Measurements from ENCODE around the gene COL6A1.
"Not testable (repeated sequence)": the region's sequence is repeated elsewhere in the genome, so short reads cannot be mapped to it uniquely, and the experiment has no call there.

Gene COL6A1

GRCh38 chr21:45969921-45970673 is 11.5 kb upstream of the COL6A1 start:
- DNase-seq, result no peak

- DNase-seq, result peak; percentile 42 to 48
Measured at GRCh38 chr21:45970674-45971615, 10.6 kb upstream of the COL6A1 start.

DNA sequence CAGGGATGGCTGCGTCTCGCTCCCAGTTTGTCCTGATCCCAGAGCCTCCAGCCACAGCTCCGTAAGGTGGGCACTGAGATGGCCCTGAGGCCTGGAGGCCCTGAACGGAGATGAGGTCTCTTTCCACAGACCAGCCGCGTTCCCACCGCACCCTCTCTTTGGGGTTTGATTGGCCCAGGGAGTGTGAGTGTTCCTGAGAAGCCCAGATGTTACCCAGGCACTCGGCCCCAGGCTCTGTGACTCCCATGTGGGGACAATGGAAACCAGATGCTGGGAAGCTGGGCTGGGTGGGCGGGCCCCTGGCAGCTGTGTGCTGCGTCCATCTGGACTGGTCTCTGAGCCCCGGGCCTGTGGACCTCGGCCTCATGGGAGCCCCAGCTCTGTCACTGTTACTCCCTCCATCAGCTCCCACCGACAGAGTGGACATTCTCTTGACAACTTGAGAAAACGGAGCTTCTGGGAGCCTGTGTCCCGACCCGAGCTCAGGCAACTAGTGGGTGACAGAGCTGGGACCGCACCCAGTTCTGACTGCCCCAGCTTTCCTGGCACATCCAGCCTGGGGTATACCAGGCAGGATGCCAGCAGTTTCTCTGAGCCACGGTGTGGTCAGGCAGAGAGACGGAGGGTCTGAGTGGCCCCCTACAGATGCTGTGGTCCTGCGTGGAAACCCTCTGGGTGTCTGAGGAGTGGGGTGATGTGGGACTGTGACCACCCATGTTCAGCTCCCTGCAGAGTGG is 9.8 kb upstream of the COL6A1 start:
- no peak for DNase-seq

- DNase-seq, result no peak
Measured at GRCh38 chr21:45972353-45972715, 9.2 kb upstream of the COL6A1 start.

DNA sequence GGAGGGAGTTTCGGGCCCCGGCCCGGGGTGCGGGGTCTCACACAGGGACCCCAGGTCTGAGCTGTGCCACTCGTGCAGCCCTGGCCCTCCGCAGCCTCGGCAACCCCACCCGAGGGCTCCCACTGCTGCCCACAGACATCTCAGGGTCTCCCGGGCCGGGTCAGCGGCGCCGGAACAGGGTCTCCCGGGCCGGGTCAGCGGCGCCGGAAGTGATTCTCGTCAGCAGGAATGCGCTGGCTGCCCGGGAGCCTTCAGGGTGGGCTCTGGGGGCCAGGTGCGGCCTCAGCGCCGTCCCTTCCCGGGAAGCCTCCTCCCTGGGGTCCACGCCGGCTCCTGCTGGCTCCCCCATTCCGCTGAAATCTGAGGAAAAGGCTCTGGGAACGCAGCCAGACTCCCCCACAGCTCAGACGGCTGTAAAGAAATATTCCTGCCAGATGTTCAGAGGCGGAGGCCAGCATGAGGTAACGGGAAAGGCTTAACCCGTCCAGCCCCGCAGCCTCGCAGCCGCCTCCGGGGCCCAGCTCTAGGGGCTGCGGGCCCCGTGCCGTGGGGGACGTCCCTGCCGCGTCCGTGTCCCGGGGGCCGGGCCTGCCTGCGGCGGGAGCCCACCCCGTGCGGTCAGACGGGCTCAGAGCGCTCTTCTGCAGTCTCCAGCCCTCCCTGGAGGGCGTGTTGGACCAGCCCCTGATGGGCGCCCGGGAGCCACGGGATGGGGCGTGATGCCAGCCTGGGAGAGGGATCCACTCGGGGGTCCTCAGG is 8.7 kb upstream of the COL6A1 start:
- DNase-seq, result no peak

GRCh38 chr21:45973475-45974072 is 8.0 kb upstream of the COL6A1 start:
- peak; percentile 79 to 82 for DNase-seq

- DNase-seq, result no peak
Measured at GRCh38 chr21:45974073-45975019, 7.2 kb upstream of the COL6A1 start.

- no peak for DNase-seq
Measured at GRCh38 chr21:45975020-45975666, 6.4 kb upstream of the COL6A1 start.

- not testable (repeated sequence) for DNase-seq
Measured at GRCh38 chr21:45975667-45976409, 5.7 kb upstream of the COL6A1 start.

DNA sequence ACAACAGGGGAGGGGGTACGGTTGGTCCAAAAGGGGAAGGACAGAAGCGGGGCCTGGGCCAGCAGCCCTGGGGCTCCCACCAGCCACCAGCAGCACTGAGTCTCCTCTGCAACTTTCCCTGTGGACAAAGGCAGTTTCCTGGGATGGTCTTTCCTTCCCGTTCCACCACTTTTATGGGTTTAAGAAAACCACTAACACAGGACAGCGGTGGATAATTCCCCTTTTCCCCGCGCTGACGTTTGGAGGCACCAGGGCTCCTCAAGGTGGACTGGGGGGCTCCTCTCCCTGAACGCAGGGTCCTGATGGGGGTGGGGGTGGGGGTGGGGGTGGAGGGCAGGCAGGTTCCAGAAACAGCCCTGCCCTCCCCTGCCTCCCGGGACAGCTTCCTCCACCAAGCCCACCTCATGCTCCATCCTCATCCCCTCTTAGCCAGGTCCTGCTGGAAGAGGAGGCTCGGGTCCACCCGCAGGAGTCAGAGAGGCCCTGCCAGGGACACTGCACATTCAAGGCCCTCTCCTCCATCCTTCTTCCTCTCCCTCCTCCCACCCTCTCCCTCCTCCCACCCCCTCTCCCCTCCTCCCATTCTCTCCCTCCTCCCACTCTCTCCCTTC is 4.8 kb upstream of the COL6A1 start:
- no peak for DNase-seq

DNA sequence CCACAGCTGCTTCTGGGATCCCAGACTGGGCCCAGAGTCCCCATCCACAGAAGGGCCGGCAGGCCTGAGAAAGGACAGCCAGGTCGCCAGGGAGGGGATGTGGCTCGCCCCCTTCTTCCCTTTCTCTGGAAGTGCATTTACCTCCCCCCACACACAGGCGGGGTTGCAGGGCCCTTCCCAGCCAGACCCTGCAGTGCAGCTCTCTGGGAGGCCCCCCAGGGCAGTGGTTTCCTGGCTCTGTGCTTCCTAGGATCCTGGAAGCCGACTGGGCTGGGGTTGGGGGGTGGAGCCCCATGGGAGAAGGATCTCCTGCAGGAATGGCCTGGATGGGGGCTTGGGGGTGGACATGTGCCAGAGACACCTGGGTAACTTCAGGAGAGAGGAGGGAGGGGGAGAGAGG is 4.2 kb upstream of the COL6A1 start:
- no peak for DNase-seq

- no peak for DNase-seq
Measured at GRCh38 chr21:45979141-45979631, 2.4 kb upstream of the COL6A1 start.

- no peak for DNase-seq
Measured at GRCh38 chr21:45979651-45980050, 1.9 kb upstream of the COL6A1 start.

DNA sequence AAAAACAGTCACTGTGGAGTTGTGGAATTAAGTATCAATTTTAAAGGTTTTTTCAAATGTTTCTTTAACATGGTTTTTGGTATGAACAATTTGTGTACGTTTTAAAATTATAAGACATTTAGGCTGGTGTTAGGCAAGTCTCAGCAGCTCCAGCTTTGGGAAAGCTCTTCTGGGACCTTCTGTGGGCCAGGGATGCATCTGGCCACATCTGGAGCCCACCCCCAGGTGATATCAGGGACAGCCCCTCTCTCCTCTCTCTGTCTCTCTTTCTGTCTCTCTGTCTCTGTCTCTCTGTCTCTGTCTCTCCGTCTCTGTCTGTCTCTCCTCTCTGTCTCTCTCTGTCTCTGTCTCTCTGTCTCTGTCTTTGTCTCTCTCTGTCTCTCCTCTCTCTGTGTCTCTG is 1.3 kb upstream of the COL6A1 start:
- no peak for DNase-seq

GRCh38 chr21:45980697-45981096 is 873 bp upstream of the COL6A1 start:
- no peak for DNase-seq

- DNase-seq, result no peak
Measured at GRCh38 chr21:45982092-45982757, 655 bp downstream of the COL6A1 start.

DNA sequence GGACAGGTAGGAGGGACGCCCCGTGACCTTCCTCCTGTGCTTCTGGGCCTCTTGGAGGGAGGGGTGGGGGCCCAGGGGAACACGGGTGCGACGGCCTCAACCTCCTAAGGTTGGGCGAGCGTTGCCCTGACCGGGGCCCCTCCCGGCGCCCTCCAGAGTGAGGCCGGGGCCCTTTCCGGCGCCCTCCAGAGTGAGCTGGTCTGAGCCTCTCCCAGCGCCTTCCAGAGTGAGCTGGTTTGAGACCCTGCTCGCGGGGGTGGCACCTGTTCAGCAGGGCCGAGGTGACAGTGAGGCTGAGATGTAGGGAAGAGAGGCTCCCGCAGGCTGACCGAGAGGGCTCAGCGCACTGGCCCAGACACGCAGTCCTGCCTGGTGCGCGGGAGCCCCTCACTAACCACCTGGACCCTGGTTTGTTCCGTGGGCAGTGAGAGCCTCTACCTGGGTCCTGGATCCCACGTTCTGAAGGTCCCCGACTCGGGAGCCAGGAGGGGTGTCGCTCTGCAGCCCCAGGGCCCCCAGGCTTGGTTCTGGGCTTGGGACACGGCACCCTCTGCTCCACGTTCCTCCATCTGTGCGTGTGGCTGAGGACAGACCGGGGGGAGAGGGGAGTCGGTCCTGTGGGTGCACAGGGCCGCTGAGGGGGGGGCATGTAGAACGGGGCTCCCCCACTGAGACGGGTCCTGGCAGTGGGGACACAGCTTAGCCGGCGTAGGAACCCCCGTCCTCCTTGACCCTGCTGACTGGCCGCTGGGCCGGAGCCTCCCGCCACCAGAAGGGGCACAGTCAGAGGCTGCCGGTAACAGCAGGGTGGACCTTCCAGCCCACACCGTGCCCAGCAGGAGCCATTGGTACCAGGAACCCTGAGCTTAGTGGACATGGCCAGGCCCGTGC is 1.4 kb downstream of the COL6A1 start:
- DNase-seq, result no peak

DNA sequence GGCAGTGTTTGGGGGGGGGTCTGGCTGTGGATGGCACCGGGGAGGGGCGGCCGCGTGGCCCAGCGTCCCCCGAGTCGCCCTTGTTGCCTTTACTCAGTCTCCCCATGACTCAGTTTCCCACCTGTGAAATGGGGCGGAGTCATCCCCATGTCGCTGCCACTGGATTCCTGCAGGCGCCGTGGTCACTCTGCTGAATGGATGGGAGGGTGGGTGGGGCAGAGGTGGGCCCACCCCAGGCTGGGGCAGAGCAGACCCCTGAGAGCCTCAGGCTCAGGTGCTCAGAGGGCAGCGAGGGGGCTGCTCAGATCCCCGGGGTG is 2.0 kb downstream of the COL6A1 start:
- DNase-seq, result no peak
